ENCODE results near the gene P3H2. TPM values are rescaled to one million over a fixed set of nuclear protein-coding genes. Genes with fewer than 3 reads are reported as not detected.

Gene P3H2
- total RNA-seq, 2 experiments from 2014 or later, result not detected

Other genes with a start within 250 kb of the P3H2 start
- gene CLDN1, start 201.5 kb upstream of the P3H2 start, total RNA-seq, result not detected